Activated CD4-positive, alpha-beta T cell treated with anti-CD3 and anti-CD28 coated beads, Interleukin-2, amount 50 U/mL, for 16 hours (primary cell): Measurements from ENCODE around the gene S100A9.
A peak's percentile ranks its signal among the peaks of the same experiment; 100 is the strongest.
"Not testable (repeated sequence)": the region's sequence is repeated elsewhere in the genome, so short reads cannot be mapped to it uniquely, and the experiment has no call there.

ENCODE experiments used
- DNase-seq: peaks from one replicate; pipeline ENCODE4 v3.0.0-alpha.2; 2020

The S100A9 gene

GRCh38 chr1:153357853-153358690, at the start of gene S100A9:
Gene S100A9 (plus strand): TSS chr1:153357854. CDS start chr1:153358284, 430 bp downstream.
- no peak for DNase-seq

GRCh38 chr1:153308540-153308939, 49.1 kb upstream of the S100A9 start:
- no peak for DNase-seq

- DNase-seq = no peak
These were observed 48.2 kb upstream of the S100A9 start for GRCh38 chr1:153309441-153309840.

GRCh38 chr1:153310526-153310925, 47.1 kb upstream of the S100A9 start:
- DNase-seq = no peak

- no peak for DNase-seq
These were observed 45.0 kb upstream of the S100A9 start, which contains the start of gene PGLYRP3 for GRCh38 chr1:153312570-153313186. Gene PGLYRP3 (minus strand): TSS chr1:153312952. CDS start chr1:153310665, 2,287 bp downstream.

GRCh38 chr1:153313288-153313687, 44.4 kb upstream of the S100A9 start:
- DNase-seq = no peak

GRCh38 chr1:153314388-153314787, 43.3 kb upstream of the S100A9 start:
- DNase-seq = not testable (repeated sequence)

GRCh38 chr1:153316013-153316412, 41.6 kb upstream of the S100A9 start:
- not testable (repeated sequence) for DNase-seq

GRCh38 chr1:153318145-153318544, 39.5 kb upstream of the S100A9 start:
- not testable (repeated sequence) for DNase-seq

GRCh38 chr1:153322568-153322967, 35.1 kb upstream of the S100A9 start:
- DNase-seq = no peak

- DNase-seq = no peak
These were observed 32.7 kb upstream of the S100A9 start for GRCh38 chr1:153324912-153325311.

- no peak for DNase-seq
These were observed 23.8 kb upstream of the S100A9 start for GRCh38 chr1:153333902-153334301.

- DNase-seq = no peak
These were observed 21.0 kb upstream of the S100A9 start for GRCh38 chr1:153336650-153337049.

- no peak for DNase-seq
These were observed 19.4 kb upstream of the S100A9 start for GRCh38 chr1:153337980-153338853.

- no peak for DNase-seq
These were observed 17.9 kb upstream of the S100A9 start for GRCh38 chr1:153339802-153340201.

- no peak for DNase-seq
These were observed 17.3 kb upstream of the S100A9 start for GRCh38 chr1:153340356-153340755.

GRCh38 chr1:153341431-153341934, 16.2 kb upstream of the S100A9 start:
- no peak for DNase-seq

GRCh38 chr1:153342178-153342577, 15.5 kb upstream of the S100A9 start:
- no peak for DNase-seq

GRCh38 chr1:153343040-153343681, 14.5 kb upstream of the S100A9 start:
- DNase-seq = no peak

GRCh38 chr1:153343811-153344717, 13.6 kb upstream of the S100A9 start:
- peak; percentile 16 for DNase-seq

- no peak for DNase-seq
These were observed 13.0 kb upstream of the S100A9 start for GRCh38 chr1:153344718-153345025.
